WTC11 (cell line): Measurements from ENCODE around the gene TMEM121B. TPM values are rescaled to one million over a fixed set of nuclear protein-coding genes. Genes with fewer than 3 reads are reported as not detected.
A peak's percentile ranks its signal among the peaks of the same experiment; 100 is the strongest.

Source experiments
- ATAC-seq: fragments of 200-7000 bp; cut with Tn5 transposase; 2 replicates; pipeline ENCODE4 v1.10.0; 2021; ENCODE audit warnings: mild to moderate bottlenecking, moderate library complexity
- CTCF ChIA-PET: fragments of 300-600 bp; sonication (Branson Sonifier 250); formaldehyde crosslinking; loops from one replicate; lab custom pipeline; 2021; ENCODE audit warnings: antibody characterized with exemption; lab: Charles Lee
- POLR2A ChIA-PET: fragments of 350-600 bp; sonication (Branson Sonifier 250); formaldehyde crosslinking; loops from one replicate; lab custom pipeline; 2021; ENCODE audit warnings: antibody characterized with exemption; lab: Charles Lee
- DNase-seq: peaks from one replicate; pipeline ENCODE4 v3.0.0; 2021; ENCODE audit warnings: low spot score
- H3K27ac Mint-ChIP-seq: 2 replicates; pipeline ENCODE4 v1.8.0; 2021; ENCODE audit warnings: mixed read lengths
- H3K27me3 Mint-ChIP-seq: 2 replicates; pipeline ENCODE4 v1.8.0; 2021; ENCODE audit warnings: low read depth, mild to moderate bottlenecking, moderate library complexity, mixed read lengths
- H3K36me3 Mint-ChIP-seq: 2 replicates; pipeline ENCODE4 v1.8.0; 2021; ENCODE audit warnings: mixed read lengths
- H3K4me1 Mint-ChIP-seq: 2 replicates; pipeline ENCODE4 v1.8.0; 2022; ENCODE audit warnings: mixed read lengths
- H3K4me3 Mint-ChIP-seq: 2 replicates; pipeline ENCODE4 v1.8.0; 2021; ENCODE audit warnings: mild to moderate bottlenecking, moderate library complexity, mixed read lengths
- H3K9me3 Mint-ChIP-seq: 2 replicates; pipeline ENCODE4 v1.8.0; 2021; ENCODE audit warnings: mixed read lengths
- ATF3 ChIP-seq: sonication (generic); formaldehyde crosslinking; conservative IDR thresholded peaks from 2 replicates; pipeline ENCODE4 v1.8.1; 2022; ENCODE audit warnings: mild to moderate bottlenecking, missing genetic modification reagents
- CBFB ChIP-seq: sonication (generic); formaldehyde crosslinking; IDR thresholded peaks from 2 replicates; pipeline ENCODE4 v1.8.1; 2022; ENCODE audit warnings: mild to moderate bottlenecking, low read depth, missing genetic modification reagents
- ELF4 ChIP-seq: sonication (generic); formaldehyde crosslinking; IDR thresholded peaks from 2 replicates; pipeline ENCODE4 v1.8.1; 2022; ENCODE audit warnings: low read depth, mild to moderate bottlenecking, moderate library complexity, missing genetic modification reagents
- ERG ChIP-seq: fragments of 250-450 bp; sonication (Bioruptor Pico); IDR thresholded peaks from 2 replicates; pipeline ENCODE4 v1.8.0; 2021; ENCODE audit warnings: mild to moderate bottlenecking
- HMGA2 ChIP-seq: fragments of 250-450 bp; sonication (Bioruptor Pico); IDR thresholded peaks from 2 replicates; pipeline ENCODE4 v1.4.0; 2021; ENCODE audit warnings: mild to moderate bottlenecking, moderate library complexity
- IRF1 ChIP-seq: sonication (generic); formaldehyde crosslinking; IDR thresholded peaks from 2 replicates; pipeline ENCODE4 v1.8.0; 2023; ENCODE audit warnings: missing genetic modification reagents
- KAT7 ChIP-seq: sonication (generic); formaldehyde crosslinking; IDR thresholded peaks from 2 replicates; pipeline ENCODE4 v1.8.1; 2023; ENCODE audit warnings: missing genetic modification reagents, mild to moderate bottlenecking, borderline replicate concordance
- MXD4 ChIP-seq: fragments of 250-450 bp; sonication (Bioruptor Pico); IDR thresholded peaks from 2 replicates; pipeline ENCODE4 v1.8.0; 2021; ENCODE audit warnings: mild to moderate bottlenecking, moderate library complexity, borderline replicate concordance
- NR2C2 ChIP-seq: sonication (generic); formaldehyde crosslinking; IDR thresholded peaks from 2 replicates; pipeline ENCODE4 v1.8.0; 2022; ENCODE audit warnings: mild to moderate bottlenecking, missing genetic modification reagents
- PRRX2 ChIP-seq: fragments of 250-450 bp; sonication (Bioruptor Pico); IDR thresholded peaks from 2 replicates; pipeline ENCODE4 v1.8.0; 2021; ENCODE audit warnings: mild to moderate bottlenecking
- SP1 ChIP-seq: sonication (generic); formaldehyde crosslinking; conservative IDR thresholded peaks from 2 replicates; pipeline ENCODE4 v1.8.1; 2022; ENCODE audit warnings: missing genetic modification reagents
- ZNF423 ChIP-seq: fragments of 250-450 bp; sonication (Bioruptor Pico); IDR thresholded peaks from 2 replicates; pipeline ENCODE4 v2.1.2; 2022; ENCODE audit warnings: mild to moderate bottlenecking, moderate library complexity
- total RNA-seq: library from RNA; stranded (reverse); gene quantifications from 3 replicates; pipeline ENCODE4 v1.2.3, GENCODE V29; 2021
- TF ChIP-seq, protein P1 (sequence below): fragments of 250-450 bp; sonication (Bioruptor Pico); IDR thresholded peaks from 2 replicates; pipeline ENCODE4 v1.9.0; 2021; ENCODE audit warnings: mild to moderate bottlenecking
- TF ChIP-seq, protein P2 (sequence below): sonication (generic); formaldehyde crosslinking; IDR thresholded peaks from 2 replicates; pipeline ENCODE4 v1.8.1; 2023; ENCODE audit warnings: mild to moderate bottlenecking, moderate library complexity, missing genetic modification reagents
- TF ChIP-seq, protein P3 (sequence below): sonication (generic); formaldehyde crosslinking; IDR thresholded peaks from 2 replicates; pipeline ENCODE4 v1.8.0; 2022; ENCODE audit warnings: mild to moderate bottlenecking, missing genetic modification reagents
- TF ChIP-seq, protein P4 (sequence below): sonication (generic); formaldehyde crosslinking; IDR thresholded peaks from 2 replicates; pipeline ENCODE4 v1.8.0; 2022; ENCODE audit warnings: mild to moderate bottlenecking, missing genetic modification reagents
- TF ChIP-seq, protein P5 (sequence below): fragments of 200-600 bp; IDR thresholded peaks from 2 replicates; pipeline ENCODE4 v1.8.0; 2022; ENCODE audit warnings: antibody characterized with exemption

Gene TMEM121B
- total RNA-seq, 1 experiment from 2014 or later: 7.5 TPM

GRCh38 chr22:17130199-17130598 is 9.0 kb upstream of the TMEM121B start:
- POLR2A ChIA-PET: no interaction called here
- ATAC-seq: no peak
- Mint-ChIP-seq H3K4me3 (no peak overlapping the region), H3K4me1 (peaks cover 11% of the 10 kb centered on the region)
- CTCF ChIA-PET: no interaction called here
- no peak for TF ChIP-seq CBFB
- TF ChIP-seq ATF3 (CRISPR knock-in tag): no peak
- no peak for TF ChIP-seq SP1 (CRISPR knock-in tag)
- no peak for TF ChIP-seq PRRX2 (CRISPR knock-in tag)
- TF ChIP-seq IRF1: no peak
- TF ChIP-seq KAT7: no peak
- no peak for TF ChIP-seq MXD4 (CRISPR knock-in tag)
- no peak for TF ChIP-seq ERG (CRISPR knock-in tag)
- TF ChIP-seq, protein P1, sequence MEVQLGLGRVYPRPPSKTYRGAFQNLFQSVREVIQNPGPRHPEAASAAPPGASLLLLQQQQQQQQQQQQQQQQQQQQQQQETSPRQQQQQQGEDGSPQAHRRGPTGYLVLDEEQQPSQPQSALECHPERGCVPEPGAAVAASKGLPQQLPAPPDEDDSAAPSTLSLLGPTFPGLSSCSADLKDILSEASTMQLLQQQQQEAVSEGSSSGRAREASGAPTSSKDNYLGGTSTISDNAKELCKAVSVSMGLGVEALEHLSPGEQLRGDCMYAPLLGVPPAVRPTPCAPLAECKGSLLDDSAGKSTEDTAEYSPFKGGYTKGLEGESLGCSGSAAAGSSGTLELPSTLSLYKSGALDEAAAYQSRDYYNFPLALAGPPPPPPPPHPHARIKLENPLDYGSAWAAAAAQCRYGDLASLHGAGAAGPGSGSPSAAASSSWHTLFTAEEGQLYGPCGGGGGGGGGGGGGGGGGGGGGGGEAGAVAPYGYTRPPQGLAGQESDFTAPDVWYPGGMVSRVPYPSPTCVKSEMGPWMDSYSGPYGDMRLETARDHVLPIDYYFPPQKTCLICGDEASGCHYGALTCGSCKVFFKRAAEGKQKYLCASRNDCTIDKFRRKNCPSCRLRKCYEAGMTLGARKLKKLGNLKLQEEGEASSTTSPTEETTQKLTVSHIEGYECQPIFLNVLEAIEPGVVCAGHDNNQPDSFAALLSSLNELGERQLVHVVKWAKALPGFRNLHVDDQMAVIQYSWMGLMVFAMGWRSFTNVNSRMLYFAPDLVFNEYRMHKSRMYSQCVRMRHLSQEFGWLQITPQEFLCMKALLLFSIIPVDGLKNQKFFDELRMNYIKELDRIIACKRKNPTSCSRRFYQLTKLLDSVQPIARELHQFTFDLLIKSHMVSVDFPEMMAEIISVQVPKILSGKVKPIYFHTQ (CRISPR knock-in tag): no peak
- TF ChIP-seq, protein P2, sequence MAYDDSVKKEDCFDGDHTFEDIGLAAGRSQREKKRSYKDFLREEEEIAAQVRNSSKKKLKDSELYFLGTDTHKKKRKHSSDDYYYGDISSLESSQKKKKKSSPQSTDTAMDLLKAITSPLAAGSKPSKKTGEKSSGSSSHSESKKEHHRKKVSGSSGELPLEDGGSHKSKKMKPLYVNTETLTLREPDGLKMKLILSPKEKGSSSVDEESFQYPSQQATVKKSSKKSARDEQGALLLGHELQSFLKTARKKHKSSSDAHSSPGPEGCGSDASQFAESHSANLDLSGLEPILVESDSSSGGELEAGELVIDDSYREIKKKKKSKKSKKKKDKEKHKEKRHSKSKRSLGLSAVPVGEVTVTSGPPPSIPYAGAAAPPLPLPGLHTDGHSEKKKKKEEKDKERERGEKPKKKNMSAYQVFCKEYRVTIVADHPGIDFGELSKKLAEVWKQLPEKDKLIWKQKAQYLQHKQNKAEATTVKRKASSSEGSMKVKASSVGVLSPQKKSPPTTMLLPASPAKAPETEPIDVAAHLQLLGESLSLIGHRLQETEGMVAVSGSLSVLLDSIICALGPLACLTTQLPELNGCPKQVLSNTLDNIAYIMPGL: no peak
- TF ChIP-seq, protein P3, sequence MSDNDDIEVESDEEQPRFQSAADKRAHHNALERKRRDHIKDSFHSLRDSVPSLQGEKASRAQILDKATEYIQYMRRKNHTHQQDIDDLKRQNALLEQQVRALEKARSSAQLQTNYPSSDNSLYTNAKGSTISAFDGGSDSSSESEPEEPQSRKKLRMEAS: no peak
- TF ChIP-seq, protein P4, sequence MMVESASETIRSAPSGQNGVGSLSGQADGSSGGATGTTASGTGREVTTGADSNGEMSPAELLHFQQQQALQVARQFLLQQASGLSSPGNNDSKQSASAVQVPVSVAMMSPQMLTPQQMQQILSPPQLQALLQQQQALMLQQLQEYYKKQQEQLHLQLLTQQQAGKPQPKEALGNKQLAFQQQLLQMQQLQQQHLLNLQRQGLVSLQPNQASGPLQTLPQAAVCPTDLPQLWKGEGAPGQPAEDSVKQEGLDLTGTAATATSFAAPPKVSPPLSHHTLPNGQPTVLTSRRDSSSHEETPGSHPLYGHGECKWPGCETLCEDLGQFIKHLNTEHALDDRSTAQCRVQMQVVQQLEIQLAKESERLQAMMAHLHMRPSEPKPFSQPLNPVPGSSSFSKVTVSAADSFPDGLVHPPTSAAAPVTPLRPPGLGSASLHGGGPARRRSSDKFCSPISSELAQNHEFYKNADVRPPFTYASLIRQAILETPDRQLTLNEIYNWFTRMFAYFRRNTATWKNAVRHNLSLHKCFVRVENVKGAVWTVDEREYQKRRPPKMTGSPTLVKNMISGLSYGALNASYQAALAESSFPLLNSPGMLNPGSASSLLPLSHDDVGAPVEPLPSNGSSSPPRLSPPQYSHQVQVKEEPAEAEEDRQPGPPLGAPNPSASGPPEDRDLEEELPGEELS (CRISPR knock-in tag): no peak
- no peak for TF ChIP-seq ELF4
- no peak for TF ChIP-seq NR2C2
- no peak for TF ChIP-seq ZNF423 (CRISPR knock-in tag)
- TF ChIP-seq, protein P5, sequence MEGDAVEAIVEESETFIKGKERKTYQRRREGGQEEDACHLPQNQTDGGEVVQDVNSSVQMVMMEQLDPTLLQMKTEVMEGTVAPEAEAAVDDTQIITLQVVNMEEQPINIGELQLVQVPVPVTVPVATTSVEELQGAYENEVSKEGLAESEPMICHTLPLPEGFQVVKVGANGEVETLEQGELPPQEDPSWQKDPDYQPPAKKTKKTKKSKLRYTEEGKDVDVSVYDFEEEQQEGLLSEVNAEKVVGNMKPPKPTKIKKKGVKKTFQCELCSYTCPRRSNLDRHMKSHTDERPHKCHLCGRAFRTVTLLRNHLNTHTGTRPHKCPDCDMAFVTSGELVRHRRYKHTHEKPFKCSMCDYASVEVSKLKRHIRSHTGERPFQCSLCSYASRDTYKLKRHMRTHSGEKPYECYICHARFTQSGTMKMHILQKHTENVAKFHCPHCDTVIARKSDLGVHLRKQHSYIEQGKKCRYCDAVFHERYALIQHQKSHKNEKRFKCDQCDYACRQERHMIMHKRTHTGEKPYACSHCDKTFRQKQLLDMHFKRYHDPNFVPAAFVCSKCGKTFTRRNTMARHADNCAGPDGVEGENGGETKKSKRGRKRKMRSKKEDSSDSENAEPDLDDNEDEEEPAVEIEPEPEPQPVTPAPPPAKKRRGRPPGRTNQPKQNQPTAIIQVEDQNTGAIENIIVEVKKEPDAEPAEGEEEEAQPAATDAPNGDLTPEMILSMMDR: no peak
- TF ChIP-seq HMGA2 (CRISPR knock-in tag): no peak
- TF ChIP-seq, all 79 proteins: peak for 0
- Mint-ChIP-seq H3K9me3 (no peaks in the 10 kb centered on the region), H3K27me3 (no peaks in the 10 kb centered on the region), H3K27ac (0 out of 2 replicates have a peak overlapping the region, but pooled peaks have one; percentile 3), H3K36me3 (no peaks in the 10 kb centered on the region; the same call in 1 of the 2 replicates)
- DNase-seq: no peak
